ENCODE results near the gene CTNNA2.

The CTNNA2 gene

DNA sequence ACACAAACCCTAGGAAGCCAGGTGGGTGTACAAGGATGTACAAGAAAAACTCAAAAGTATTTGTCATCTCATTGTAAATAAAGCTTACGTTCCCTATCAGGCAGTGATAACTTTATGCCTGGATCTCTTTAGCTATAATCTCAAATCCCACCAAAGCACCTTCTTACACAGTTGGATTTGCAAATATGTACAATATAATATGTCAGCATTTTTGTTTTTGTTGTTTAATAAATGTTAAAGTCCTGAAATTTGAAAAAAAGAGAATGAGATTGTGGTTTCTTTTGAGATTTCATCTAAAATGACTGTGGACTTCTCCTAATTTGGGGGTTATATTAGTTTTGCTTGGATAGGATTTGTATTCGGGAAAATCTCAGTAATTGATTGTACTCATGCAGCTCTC lies 709.8 kb downstream of the CTNNA2 start:
- no peak for TF ChIP-seq CTCF (IDR thresholded peaks at IDR 0.05; ENCODE audit: borderline replicate concordance, insufficient read depth, low read depth, low read length)

GRCh38 chr2:80231421-80231820 lies 718.6 kb downstream of the CTNNA2 start:
- no peak for TF ChIP-seq CTCF (IDR thresholded peaks at IDR 0.05; ENCODE audit: borderline replicate concordance, insufficient read depth, low read depth, low read length)
- H3K4me3 ChIP-seq (ENCODE audit: low read depth, low read length): no peak overlapping the region

More for the DNA sequence above, 709.8 kb downstream of the CTNNA2 start:
- no peak overlapping the region for H3K4me3 ChIP-seq (ENCODE audit: low read depth, low read length)

DNA sequence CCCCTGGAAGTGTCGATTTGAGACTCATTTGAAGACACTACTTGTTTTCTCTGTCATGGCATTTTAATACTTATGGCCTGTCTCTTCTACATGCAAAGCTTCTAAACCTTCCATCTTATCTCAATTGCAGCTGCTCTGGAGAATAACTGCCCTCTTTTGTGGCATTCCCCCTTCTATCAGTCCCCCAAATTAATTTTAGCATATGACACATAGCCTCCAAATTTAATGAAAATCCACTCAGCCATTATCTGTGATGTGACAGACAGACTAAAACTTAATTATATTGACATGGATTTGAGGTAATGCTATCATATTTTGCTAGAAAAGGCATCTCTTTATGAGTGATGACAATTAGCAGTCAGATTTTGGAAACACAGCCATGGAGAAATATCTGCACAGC lies 720.5 kb downstream of the CTNNA2 start:
- no peak for TF ChIP-seq CTCF (IDR thresholded peaks at IDR 0.05; ENCODE audit: borderline replicate concordance, insufficient read depth, low read depth, low read length)
- no peak overlapping the region for H3K4me3 ChIP-seq (ENCODE audit: low read depth, low read length)

- TF ChIP-seq CTCF (IDR thresholded peaks at IDR 0.05; ENCODE audit: borderline replicate concordance, insufficient read depth, low read depth, low read length): peak; percentile 74; the same call in 1 of the 2 replicates
- no peak overlapping the region for H3K4me3 ChIP-seq (ENCODE audit: low read depth, low read length)
Measured at GRCh38 chr2:80238692-80239469, 726.0 kb downstream of the CTNNA2 start.

- no peak for TF ChIP-seq CTCF (IDR thresholded peaks at IDR 0.05; ENCODE audit: borderline replicate concordance, insufficient read depth, low read depth, low read length)
- no peak overlapping the region for H3K4me3 ChIP-seq (ENCODE audit: low read depth, low read length)
Measured at GRCh38 chr2:80242355-80242910, 729.6 kb downstream of the CTNNA2 start.

- no peak for TF ChIP-seq CTCF (IDR thresholded peaks at IDR 0.05; ENCODE audit: borderline replicate concordance, insufficient read depth, low read depth, low read length)
- no peak overlapping the region for H3K4me3 ChIP-seq (ENCODE audit: low read depth, low read length)
Measured at GRCh38 chr2:80244905-80245584, 732.2 kb downstream of the CTNNA2 start.
